ENCODE results near the gene EFHD1.

Gene EFHD1

DNA sequence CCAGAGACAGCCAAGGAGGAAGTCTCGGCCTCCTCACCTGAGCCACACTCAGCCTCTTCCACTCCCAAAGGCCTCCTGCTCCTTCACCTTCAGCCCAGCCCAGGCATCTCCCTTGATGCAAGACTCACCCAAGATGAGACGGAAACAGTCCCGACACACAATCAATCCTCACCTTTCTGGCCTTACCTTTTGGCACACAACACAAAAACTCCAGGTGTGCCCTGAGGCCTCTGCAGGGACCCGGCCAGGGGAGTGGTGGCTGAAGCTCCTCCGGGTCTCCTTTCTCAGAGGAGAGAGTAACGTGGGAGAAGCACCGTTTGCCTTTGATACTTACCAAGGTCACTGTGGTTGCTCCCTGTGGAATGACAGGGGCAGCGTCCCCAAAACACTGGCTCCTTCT is 23.8 kb upstream of the EFHD1 start:
- no peak overlapping the region for H3K4me3 Mint-ChIP-seq
- H3K27ac Mint-ChIP-seq, result peak overlapping the region in 1 of 2 donors; percentile 61
- ATAC-seq (no peak), DNase-seq (no peak)
- H3K4me1 Mint-ChIP-seq, result peaks cover 4% of the 10 kb centered on the region
- no peaks in the 10 kb centered on the region for H3K27me3 Mint-ChIP-seq
- no peaks in the 10 kb centered on the region for H3K9me3 Mint-ChIP-seq

GRCh38 chr2:232610081-232610480 is 23.3 kb upstream of the EFHD1 start:
- H3K27ac Mint-ChIP-seq, result no peak overlapping the region
- no peaks in the 10 kb centered on the region for H3K27me3 Mint-ChIP-seq
- DNase-seq, result no peak

GRCh38 chr2:232611061-232611460 is 22.3 kb upstream of the EFHD1 start:
- no peak for ATAC-seq
- H3K9me3 Mint-ChIP-seq, result no peaks in the 10 kb centered on the region
- H3K27ac Mint-ChIP-seq, result no peak overlapping the region
- H3K27me3 Mint-ChIP-seq, result no peaks in the 10 kb centered on the region
- no peak for DNase-seq
- H3K4me1 Mint-ChIP-seq, result peaks cover 4% of the 10 kb centered on the region
- no peak overlapping the region for H3K4me3 Mint-ChIP-seq

More at GRCh38 chr2:232610081-232610480, 23.3 kb upstream of the EFHD1 start:
- no peaks in the 10 kb centered on the region for H3K9me3 Mint-ChIP-seq
- ATAC-seq, result no peak
- peaks cover 4% of the 10 kb centered on the region for H3K4me1 Mint-ChIP-seq
- H3K4me3 Mint-ChIP-seq, result no peak overlapping the region

DNA sequence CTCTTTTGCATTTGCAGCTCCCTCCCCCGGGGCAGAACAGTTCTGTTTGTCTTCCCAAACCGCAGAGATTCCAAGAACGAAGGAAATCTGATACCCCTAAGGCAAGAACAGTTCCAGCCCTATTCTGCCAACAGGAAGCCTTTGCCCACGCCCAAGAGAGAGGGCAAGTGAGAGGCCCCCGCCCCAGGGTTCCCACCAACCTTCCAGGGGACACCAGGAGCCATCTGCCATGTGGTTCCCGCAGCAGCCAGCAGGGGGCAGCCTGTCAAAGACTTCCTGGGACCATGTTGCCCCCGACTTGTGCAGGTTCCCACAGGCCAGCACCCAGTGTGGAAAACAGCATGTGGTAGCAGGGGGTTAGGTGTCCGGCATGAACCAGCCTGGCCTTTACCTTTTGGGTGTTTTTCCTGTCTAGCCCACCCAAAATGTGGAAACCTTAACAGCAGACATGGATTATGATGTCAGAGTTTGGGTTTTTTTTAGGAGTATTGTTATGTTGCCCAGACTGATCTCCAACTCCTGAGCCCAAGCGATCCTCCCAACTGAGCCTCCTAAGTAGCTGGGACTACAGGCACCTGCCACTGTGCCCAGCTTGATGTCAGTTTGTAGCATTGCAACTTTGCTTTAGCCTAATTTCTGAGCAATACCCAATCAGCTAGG is 21.7 kb upstream of the EFHD1 start:
- no peaks in the 10 kb centered on the region for H3K9me3 Mint-ChIP-seq
- DNase-seq, result peak; percentile 66 to 68
- H3K4me3 Mint-ChIP-seq, result no peak overlapping the region
- H3K27ac Mint-ChIP-seq, result no peak overlapping the region
- ATAC-seq, result peak; percentile 70
- no peaks in the 10 kb centered on the region for H3K27me3 Mint-ChIP-seq
- no peaks in the 10 kb centered on the region for H3K4me1 Mint-ChIP-seq

DNA sequence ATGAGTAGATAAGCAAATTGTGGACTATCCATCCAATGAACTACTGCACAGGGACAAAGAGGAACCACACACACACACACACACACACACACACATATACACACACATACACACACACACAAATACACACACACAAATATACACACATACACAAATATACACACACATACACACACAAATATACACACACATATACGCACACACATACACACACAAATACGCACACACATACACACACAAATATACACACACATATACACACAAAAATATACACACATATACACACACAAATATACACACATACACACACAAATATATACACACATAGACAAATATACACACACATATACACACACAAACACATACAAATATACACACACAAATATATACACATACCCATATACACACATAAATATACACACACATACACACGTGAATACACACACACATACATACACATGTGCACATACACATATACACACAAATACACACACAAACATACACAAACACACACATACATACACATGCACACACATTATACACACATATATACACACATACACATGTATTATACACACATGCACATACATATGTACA is 19.8 kb upstream of the EFHD1 start:
- no peak for ATAC-seq
- Mint-ChIP-seq H3K27ac (no peak overlapping the region), H3K27me3 (no peaks in the 10 kb centered on the region), H3K4me3 (no peak overlapping the region), H3K9me3 (no peaks in the 10 kb centered on the region), H3K4me1 (no peaks in the 10 kb centered on the region)
- no peak for DNase-seq

DNA sequence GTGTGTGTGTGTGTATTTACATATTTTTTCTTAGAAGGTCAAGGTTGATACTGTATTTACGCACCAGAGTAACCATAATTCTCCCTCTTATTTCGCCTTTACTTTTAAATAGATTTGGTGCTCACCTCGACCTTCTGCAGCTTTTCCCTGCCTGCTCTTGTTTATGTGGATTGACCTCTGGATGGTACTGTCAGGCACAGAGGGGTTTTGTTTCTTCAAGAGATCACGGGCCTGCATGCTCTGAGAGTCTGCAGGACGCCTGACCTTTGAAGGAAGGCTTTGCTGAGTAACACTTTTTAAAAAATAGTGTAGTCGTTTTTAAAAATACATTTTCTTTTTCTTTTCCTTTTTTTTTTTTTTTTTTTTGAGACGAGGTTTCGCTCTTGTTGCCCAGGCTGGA is 18.1 kb upstream of the EFHD1 start:
- Mint-ChIP-seq H3K9me3 (no peaks in the 10 kb centered on the region), H3K27me3 (no peaks in the 10 kb centered on the region), H3K27ac (no peak overlapping the region), H3K4me1 (no peaks in the 10 kb centered on the region), H3K4me3 (no peak overlapping the region)
- no peak for ATAC-seq
- no peak for DNase-seq

- ATAC-seq, result no peak
Observed at GRCh38 chr2:232621186-232621585, 12.2 kb upstream of the EFHD1 start.

DNA sequence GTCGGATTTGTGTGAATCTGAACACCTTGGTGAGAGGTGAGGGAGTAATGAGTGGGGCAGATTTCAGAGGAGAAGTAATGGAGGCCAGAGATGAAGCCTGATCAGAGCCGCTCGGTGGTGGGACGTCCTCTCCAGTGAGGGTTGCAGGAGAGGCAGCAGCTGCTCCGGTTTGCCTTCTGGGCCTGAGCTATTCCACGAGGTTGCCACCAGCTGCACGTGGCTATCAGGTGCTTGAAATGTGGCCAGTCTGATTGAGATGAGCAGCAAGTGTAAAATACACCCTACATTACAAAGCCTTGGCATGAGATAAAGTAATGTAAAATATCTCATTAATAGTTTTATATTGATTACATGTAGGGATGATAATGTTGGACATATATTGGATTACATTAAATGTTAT is 10.8 kb upstream of the EFHD1 start:
- ATAC-seq (no peak), DNase-seq (no peak)
- no peak overlapping the region for H3K4me3 Mint-ChIP-seq
- no peak overlapping the region for H3K27ac Mint-ChIP-seq
- peaks cover 25% of the 10 kb centered on the region for H3K27me3 Mint-ChIP-seq
- H3K4me1 Mint-ChIP-seq, result no peaks in the 10 kb centered on the region
- no peaks in the 10 kb centered on the region for H3K9me3 Mint-ChIP-seq

More at GRCh38 chr2:232621186-232621585, 12.2 kb upstream of the EFHD1 start:
- Mint-ChIP-seq H3K27ac (no peak overlapping the region), H3K9me3 (no peaks in the 10 kb centered on the region), H3K27me3 (peaks cover 25% of the 10 kb centered on the region), H3K4me1 (no peaks in the 10 kb centered on the region), H3K4me3 (no peak overlapping the region)
- no peak for DNase-seq

DNA sequence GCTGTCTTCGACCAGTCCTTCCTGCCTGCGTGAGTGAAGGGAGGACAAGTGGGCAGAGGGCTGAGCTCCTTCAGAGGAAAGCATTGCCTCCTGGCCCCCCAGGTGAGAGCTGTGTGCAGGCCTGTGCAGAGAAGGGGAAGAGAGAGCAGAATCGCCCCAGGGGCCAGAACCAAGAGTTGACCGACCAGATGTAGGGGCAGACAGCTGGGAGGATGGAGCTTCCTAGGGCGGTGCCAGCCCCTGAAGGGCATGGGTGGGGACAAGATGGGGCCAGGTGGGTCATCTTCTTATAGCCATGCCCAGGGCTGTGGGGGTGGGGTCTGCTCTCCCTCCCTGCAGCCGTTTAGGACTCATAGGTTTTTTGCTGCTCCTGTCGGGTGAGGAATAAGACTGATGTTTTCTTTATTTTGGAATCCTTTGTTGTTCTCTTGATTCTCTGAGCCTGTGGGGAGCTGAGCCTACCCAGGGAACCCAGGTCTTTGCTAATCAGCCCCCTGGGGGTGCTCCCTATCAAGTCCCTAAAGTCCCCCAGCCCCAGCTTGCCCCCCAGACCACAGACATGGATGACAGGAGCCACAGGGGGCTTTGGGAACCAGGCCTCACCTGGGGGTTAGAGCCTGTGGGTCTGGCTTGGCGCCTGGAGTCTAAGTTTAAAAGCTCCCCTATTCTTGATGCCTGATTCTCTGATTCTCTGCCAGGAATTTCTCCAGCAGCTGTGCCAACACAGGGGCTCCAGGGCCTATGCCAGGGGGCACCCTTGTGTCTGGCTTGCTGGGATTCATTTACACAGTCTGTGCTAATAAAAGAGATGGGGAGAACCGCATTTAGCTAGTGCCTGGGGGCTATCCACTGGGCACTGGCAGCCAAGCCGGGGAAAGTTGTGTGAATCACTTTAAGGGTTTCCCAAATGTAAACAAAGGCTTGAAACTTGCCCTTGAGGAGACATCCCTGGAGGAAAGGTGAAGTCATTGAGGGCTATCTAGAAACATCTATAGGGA is 9.3 kb upstream of the EFHD1 start:
- H3K27me3 Mint-ChIP-seq, result peaks cover 25% of the 10 kb centered on the region
- no peaks in the 10 kb centered on the region for H3K4me1 Mint-ChIP-seq
- ATAC-seq, result no peak
- no peaks in the 10 kb centered on the region for H3K9me3 Mint-ChIP-seq
- no peak for DNase-seq
- H3K4me3 Mint-ChIP-seq, result no peak overlapping the region
- no peak overlapping the region for H3K27ac Mint-ChIP-seq

- DNase-seq (no peak), ATAC-seq (no peak)
- Mint-ChIP-seq H3K4me3 (no peak overlapping the region), H3K27ac (no peak overlapping the region), H3K4me1 (no peaks in the 10 kb centered on the region), H3K9me3 (no peaks in the 10 kb centered on the region), H3K27me3 (peaks cover 25% of the 10 kb centered on the region)
Observed at GRCh38 chr2:232626584-232626983, 6.8 kb upstream of the EFHD1 start.

- Mint-ChIP-seq H3K4me3 (no peak overlapping the region), H3K9me3 (no peaks in the 10 kb centered on the region), H3K4me1 (peaks cover 10% of the 10 kb centered on the region), H3K27me3 (peaks cover 32% of the 10 kb centered on the region), H3K27ac (no peak overlapping the region)
- no peak for ATAC-seq
- DNase-seq, result no peak
Observed at GRCh38 chr2:232628466-232629128, 4.8 kb upstream of the EFHD1 start.

DNA sequence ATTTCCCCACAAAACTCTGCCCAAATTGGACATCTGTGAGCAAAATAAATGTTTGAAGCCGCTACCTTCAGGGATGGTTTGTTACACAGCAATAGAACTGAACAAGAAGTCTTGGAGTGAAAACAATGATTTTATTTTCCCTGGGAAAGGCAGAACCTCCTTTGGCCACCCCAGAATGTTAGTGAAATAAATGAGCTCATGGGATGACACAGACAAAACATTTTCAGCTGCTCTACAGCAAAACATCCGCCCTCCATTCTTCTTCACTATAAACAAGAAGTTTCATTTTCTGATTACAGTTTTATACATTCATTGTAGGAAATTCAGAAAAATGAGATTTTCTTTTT is 4.3 kb upstream of the EFHD1 start:
- Mint-ChIP-seq H3K27ac (no peak overlapping the region), H3K4me3 (no peak overlapping the region), H3K9me3 (no peaks in the 10 kb centered on the region), H3K27me3 (peaks cover 32% of the 10 kb centered on the region), H3K4me1 (peaks cover 10% of the 10 kb centered on the region)
- no peak for DNase-seq
- no peak for ATAC-seq

- peaks cover 50% of the 10 kb centered on the region for H3K27me3 Mint-ChIP-seq
- no peaks in the 10 kb centered on the region for H3K9me3 Mint-ChIP-seq
- H3K4me3 Mint-ChIP-seq, result peak overlapping the region; percentile 38 to 75
- DNase-seq (no peak), ATAC-seq (no peak)
- H3K27ac Mint-ChIP-seq, result no peak overlapping the region
- H3K4me1 Mint-ChIP-seq, result peaks cover 10% of the 10 kb centered on the region
Observed at GRCh38 chr2:232632229-232632903, 1.0 kb upstream of the EFHD1 start.

DNA sequence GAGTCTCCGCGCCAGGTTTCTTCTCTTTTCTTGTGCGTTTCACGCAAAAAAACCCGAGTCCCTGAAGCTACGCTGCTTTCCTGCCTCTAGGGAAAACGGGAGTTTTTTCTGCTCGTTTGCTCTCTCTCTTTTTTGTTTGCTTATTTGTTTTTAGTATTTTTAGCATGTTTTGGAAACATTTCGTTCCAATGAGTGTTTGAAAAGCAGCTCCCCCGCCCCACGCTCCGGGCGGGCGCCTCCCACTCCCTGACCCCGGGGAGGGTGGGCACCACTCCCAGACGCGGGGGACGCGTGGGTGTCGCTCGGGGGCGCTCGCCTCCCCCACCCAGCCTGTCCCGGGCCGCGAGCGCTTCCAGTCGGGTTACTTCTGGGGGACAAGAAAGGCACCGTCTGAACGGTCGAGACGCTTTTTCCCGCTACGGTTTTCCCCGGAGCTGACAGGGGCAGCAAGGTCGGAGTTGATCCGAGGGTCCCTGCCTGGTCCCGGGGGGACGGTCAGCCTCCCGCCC is 446 bp upstream of the EFHD1 start:
- Mint-ChIP-seq H3K27ac (peak overlapping the region in 1 of 2 donors; percentile 34), H3K27me3 (peaks cover 52% of the 10 kb centered on the region)

More for the DNA sequence above, 446 bp upstream of the EFHD1 start:
- peak; percentile 48 for ATAC-seq
- peaks cover 10% of the 10 kb centered on the region for H3K4me1 Mint-ChIP-seq
- peak overlapping the region; percentile 39 to 75 for H3K4me3 Mint-ChIP-seq
- DNase-seq, result no peak
- no peaks in the 10 kb centered on the region for H3K9me3 Mint-ChIP-seq
